HT1080 (cell line): ENCODE results near the gene KIAA1755. TPM values are rescaled to one million over a fixed set of nuclear protein-coding genes. Genes with fewer than 3 reads are reported as not detected.
"Not testable (repeated sequence)": the region's sequence is repeated elsewhere in the genome, so short reads cannot be mapped to it uniquely, and the experiment has no call there.

Experiments used
- DNase-seq: peaks from one replicate; pipeline ENCODE4 v3.0.0-alpha.2; 2015; ENCODE audit warnings: low read depth
- total RNA-seq: library from RNA; depleted of rRNA; stranded (reverse); fragments of >200 nt; shearing (Covaris generic); gene quantifications from 2 replicates; pipeline ENCODE4 v1.2.3, GENCODE V29; 2014

Gene KIAA1755
- total RNA-seq, 1 experiment from 2014 or later: 0.14 TPM

DNA sequence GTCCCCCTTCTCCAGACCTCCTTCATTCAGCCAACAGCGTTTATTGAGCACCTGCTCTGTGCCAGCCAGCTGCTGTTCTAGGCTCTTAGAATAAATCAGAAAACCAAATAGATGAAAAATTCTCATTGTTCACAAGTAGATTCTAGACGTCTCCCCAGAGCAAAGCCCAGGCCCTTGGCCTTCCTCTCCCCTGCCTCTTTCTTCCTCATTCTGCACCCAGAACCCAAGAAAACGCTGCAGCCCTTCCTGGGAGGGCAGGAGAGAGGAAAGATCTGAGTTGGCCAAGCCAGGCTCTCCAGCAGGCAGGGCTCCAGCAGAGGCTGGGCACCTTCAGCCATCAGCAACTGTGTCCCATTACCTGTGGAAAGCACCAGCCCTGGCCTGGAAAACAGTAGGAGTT, 31.4 kb upstream of the KIAA1755 start:
- DNase-seq: no peak

DNA sequence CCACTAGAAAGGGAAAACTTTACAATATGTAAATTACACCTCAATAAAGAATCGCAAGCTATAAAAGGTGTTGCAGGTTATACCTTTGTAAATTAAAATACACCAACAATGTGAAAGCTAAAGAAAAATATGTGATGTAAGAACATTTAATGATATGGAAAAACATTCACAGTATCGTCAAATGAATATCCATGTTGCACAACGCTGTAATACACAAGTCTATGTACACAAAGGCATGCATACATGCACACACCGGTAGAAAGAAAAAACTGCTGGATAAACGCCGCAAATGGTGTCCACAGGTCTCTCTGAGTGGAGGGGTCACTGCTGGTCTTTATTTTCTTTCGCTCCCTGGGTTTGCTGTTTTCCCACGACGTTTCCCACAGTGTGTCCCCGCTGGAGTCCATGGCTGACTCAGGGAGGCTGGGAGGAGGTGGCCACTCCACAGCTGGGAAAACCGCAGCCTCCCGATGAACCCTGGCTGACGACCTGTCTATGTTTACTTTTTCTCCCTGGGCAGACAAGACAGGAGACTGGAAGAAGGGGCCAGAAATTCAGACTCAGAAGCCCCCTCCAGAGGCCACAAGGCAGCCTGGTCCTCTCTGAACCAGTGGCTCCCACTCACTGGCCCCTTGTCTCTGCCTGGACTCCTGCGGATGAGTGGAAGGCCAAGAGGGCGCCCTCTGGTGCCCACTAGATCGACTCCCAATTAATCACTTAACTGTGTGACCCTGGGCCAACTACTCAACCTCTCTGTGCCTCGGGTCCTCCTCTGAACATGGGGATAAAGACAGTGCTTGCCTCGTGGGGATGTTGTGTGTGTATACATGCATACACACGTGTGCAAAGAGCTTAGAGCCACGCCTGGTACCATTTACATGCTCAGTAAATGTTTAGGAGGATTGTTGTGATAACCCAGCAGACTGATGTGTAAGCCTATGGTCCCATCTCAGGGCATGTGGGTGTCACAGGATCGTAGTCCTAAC, 30.6 kb upstream of the KIAA1755 start:
- peak; percentile 85 for DNase-seq

DNA sequence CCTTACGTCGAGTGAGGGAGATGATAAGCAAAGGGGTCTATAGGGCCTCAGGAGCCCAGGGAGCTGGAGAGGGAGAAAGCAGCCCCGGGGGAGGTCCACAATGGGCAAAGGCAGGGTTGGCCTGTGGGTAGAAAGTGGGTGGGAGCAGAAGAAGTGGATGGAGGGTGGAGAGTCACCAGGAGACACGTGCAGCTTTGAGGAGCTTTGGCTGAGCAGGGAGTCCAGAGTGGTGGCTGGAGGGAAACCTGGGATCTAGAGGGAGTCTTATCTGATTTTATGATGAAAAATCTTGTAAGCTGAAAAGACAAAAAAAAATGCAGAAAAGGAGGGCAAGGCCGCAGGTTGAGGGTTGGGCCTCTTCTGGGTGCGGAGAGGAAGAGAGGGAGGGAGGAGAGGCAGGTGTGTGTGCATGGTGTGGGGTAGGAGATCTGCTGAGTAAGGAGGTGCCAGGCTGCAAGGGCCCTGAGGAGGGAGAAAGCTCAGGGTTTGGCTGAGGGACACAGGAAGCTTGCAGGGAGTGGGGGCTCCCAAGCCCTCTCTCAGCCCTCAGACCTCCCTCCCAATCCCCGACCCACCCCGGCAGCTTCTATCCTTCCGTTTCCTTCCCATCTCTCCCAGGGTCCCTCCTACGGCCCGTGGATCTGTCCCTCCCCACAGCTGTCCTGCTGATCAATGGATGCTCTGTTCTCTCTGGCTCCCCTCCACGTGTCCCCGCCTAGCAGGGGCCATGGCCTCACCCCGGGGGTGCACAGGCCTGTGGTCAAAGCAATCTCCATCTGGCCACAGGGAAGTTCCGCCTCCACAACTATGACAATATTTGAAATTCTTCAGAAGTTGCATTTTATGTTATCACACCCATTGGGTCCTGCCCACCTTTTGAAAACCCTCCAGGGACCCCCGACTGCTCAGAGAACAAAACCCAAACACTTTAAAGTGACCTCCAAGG, 26.3 kb upstream of the KIAA1755 start:
- no peak for DNase-seq

DNA sequence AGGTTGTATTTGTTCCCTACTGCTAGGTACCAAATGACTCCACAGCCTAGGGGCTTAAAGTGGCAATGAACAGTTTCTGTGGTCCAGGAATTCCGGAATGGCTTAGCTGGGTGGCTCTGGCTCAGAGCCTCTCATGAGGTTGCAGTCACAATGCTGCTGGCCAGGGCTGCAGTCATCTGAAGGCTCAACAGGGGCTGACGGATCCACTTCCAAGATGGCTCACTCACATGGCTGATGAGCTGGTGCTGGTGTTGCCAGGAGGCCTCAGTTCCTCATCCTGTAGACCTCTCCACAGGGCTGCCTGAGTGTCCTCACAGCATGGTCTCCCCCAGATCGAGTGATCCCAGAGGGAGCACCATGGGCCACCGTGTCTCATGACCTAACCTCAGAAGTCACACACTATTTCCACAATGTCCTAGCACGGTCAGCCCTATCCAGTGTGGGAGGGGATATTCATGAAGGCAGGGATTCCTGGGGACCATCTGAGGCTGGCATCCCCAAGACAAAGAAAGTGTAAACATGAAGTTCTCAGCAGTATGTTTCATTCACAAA, 24.4 kb upstream of the KIAA1755 start:
- DNase-seq: no peak

DNA sequence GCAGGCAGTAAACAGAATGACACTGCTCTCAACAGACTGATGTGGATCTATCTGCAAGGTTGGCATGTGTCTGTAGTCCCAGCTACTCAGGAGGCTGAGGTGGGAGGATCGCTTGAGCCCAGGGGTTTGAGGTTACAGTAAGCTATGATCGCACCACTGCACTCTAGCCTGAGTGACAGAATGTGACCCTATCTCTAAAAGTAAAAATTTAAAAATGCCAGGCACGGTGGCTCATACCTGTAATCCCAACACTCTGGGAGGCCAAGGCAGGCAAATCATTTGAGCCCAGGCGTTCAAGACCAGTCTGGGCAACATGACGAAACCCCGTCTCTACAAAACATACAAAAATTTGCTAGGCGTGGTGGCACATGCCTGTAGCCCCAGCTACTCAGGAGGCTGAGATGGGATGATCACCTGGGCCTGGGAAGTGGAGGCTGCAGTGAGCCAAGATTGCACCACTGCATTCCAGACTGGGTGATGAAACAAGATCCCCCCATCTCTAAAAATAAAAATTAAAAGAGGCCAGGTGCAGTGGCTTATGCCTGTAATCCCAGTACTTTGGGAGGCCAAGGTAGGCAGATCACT, 23.6 kb upstream of the KIAA1755 start:
- DNase-seq: not testable (repeated sequence)

DNA sequence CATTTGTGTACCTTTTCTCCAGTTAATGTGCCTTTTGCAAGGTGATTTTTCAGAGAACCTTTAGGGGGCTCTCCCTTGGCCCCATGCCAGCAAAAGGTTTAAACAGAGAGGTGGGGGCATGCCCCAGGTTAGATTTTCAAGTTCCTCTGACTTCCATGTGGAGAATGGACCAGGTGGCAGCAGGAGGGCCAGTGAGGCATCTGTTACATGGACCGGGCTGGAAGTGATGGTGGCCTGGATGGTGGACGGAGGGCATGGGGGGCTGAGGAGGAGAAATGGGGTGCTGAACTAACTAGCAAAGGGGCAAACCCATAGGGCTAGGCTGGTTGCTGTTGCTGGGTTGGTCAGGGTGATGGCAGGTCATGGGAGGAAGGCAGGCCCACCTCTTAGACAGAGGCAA, 22.7 kb upstream of the KIAA1755 start:
- no peak for DNase-seq

DNA sequence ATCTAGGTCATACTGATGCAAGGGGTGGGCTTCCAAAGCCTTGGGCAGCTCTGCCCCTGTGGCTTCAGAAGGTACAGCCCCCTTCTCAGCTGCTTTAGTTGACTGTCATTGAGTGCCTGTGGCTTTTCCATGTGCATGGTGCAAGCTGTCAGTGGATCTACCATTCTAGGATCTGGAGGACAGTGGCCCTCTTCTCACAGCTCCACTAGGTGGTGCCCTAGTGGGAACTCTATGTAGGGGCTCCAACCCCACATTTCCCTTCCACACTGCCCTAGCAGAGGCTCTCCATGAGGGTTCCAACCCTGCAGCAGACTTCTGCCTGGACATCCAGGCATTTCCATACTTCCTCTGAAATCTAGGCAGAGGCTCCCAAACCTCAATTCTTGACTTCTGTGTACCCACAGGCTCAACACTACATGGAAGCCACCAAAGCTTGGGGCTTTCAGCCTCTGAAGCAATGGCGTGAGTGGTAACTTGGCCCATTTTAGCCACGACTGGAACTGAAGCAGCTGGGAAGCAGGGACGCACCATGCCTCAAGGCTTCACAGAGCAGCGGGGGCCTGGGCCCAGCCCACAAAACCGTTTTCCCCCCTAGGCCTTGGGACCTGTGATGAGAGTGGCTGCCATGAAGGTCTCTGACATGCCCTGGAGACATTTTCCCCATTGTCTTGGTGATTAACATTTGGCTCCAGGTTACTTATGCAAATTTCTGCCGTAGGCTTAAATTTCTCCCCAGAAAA, 20.8 kb upstream of the KIAA1755 start:
- not testable (repeated sequence) for DNase-seq

DNA sequence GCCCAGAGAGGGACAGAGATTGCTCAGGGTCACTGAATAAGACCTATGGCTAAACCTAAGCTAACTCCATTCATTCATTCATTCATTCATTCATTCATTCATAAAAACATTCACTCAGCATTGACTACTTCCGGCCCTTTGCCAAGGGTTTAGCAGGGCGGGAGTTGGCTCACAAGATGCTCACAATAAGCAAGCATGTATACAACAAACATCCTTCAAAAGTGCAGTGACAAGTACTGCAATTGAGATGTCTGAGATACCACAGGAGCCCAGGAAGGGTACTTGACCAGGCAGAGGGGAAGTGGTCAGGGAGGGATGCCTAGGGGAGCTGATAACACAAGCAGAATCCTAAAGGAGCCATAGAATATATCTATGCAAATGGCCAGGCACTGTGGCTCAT, 18.2 kb upstream of the KIAA1755 start:
- no peak for DNase-seq

DNA sequence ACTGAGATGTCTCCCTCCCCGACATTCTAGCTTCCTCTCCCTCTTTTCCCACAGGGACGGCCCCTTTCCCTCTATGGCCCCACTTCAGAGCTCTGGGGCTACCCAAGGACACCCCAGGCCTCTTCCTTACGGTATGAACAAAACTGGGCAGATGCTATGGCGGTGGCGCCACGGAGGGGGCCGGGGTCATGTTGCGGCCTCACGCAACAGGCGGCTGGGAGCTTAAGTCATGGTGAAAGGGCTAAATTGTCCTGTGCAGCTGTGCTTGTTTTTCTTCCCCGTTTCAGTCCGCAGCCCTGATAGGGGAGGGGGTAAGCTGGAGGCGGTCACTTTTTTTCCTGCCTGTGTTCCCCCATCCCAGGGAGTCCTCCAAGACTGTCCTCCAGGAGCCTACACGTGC, 17.6 kb upstream of the KIAA1755 start:
- no peak for DNase-seq

DNA sequence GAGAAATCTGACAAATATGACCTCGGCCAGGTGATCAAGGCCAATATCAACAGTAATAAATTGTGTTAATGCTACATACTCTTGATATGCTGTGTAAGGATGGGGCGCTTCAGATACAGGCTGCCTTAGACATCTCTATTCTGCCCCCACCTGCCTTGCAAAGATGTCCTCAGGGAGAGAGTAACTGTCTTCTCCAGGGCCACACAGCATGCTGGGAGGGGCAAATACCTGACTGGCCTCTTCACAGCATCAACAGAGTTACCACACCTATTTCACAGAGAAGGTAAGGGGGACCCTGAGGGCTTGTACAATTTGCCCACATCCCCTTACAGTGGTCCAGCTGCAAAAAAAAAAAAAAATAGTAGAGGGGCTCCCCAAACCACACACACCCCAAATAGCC, 17.2 kb upstream of the KIAA1755 start:
- no peak for DNase-seq

DNA sequence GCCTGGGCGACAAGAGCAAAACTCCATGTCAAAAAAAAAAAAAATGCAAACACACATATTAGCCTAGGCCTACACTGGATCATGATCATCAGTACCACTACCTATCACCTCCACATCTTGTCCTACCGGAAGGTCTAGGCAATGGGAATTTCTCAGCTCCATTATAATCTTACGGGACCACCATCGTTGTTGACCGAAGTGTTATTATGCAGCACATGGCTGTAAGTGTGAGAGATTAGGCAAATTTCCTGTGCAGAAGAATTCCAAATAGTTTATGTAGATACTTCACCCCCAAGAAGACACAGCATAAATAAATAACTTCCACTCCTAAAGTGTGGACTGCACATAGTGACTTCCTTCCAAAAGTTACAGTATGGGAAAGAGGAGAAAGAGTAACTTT, 16.8 kb upstream of the KIAA1755 start:
- DNase-seq: no peak

DNA sequence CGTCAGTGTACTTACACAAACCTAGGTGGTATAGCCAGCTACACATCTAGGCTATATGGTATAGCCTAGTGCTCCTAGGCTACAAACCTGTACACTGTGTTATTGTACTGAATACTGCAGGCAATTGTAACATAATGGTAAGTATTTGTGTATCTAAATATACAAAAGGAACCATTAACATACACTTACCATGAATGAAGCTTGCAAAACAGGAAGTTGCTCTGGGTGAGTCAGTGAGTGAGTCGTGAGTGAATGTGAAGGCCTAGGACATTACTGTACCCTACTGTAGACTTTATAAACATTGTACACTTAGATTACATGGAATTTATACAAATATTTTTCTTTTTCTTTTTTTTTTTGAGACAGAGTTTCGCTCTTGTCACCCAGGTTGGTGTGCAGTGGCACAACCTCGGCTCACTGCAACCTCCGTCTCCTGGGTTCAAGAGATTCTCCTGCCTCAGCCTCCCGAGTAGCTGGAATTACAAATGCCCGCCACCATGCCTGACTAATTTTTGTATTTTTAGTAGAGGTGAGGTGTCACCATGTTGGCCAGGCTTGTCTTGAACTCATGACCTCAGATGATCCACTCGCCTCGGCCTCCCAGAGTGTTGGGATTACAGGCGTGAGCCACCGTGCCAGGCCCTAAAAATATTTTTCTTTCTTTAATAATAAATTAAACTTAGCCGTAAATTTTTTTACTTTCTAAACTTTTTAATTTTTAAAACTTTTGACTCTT, 15.4 kb upstream of the KIAA1755 start:
- peak; percentile 89 for DNase-seq

DNA sequence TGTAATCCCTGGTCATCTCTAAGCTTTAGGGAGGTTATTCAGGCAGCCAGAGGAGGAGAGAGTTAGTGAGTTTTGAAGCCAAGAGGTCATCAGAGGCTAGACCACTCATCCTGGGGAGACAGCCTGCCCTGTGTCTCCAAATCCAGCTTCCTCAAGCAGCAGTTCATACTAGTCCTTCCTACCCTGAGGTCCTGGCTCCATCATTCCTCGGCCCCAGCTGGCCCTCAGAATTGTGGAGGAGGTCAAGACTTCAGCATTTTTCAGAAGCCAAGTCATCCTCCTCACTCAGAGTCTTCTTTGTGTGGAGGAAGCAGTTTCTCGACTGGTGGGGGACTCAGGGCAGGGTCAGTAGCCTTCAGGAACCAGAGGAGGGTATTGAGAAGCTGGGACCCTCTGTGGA, 12.4 kb upstream of the KIAA1755 start:
- DNase-seq: peak; percentile 43

DNA sequence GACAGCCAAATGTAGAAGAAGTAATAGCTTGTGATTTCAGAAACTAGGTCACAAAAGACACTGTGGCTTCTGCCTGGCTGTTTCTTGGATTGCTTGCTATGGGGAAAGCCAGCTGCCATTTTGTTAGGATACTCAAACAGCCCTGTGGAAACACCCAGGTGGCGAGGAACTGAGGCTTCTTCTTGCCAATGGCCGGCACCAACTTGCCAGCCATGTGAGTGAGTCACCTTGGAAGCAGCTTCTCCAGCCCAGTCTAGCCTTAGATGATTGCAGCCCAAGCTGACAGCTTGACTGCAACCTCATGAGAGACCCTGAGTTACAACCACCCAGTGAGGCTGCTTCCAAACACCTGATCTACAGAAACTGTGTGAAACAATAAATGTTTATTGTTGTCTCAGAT, 11.9 kb upstream of the KIAA1755 start:
- peak; percentile 52 for DNase-seq

DNA sequence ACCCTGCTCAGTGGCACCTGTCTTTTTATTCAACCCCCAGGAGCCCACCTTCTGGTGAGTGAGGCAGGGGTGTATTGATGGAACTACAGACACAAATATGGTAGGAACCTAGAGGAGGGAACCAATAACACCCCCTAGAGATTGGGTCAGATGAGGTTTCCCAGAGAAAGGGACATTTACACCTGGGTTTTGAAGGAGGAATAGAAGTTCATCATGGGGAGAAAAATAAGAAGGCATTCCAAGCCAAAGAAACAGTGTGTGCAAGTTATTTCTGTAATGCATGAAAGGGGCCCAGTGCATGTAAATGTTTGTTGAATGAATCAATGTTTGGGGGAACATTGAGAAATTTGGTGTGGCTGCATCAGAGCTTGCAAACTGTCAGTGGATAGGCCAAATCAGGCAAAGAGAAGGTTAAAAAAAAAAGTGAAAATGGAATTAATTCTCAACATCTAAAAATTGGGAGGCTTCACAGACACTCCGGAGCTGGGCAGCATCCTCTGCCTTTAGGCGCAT, 11.1 kb upstream of the KIAA1755 start:
- DNase-seq: no peak

DNA sequence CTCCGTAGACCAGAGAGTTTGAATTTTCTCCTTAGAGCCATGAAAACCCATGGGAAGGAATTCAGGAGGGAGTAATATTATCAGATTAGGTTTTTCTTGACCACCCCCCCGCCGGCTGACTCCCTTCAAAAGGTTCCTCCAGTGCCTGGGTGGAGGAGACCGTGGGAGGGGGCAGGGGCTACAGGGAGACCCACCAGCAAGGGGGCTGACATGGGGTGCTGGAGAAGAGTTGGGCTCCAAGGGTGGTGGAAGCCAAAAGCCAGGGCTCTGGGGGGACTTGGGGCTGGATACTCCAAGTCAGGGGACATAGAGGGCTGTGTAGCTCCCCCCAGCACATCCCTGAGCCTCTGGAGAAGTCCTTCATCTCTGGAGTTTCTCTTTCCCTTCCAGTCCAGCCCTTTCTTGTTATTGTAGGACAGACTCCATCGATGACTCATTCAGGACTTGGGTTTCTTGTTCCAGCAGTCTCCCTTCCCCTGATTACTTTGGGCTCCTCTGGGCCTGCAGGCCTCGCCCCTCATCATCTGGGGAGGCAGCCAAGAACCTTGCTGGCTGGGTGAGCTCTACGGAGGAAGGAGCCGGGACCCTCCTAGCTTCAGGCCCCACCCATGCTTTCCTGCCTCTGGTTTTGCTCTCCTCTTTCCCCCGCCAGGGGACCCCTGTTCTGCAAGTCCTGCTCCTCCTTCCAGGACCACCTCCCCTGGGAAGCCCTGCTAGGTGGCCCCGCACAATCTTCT, 10.5 kb upstream of the KIAA1755 start:
- peak; percentile 92 for DNase-seq

DNA sequence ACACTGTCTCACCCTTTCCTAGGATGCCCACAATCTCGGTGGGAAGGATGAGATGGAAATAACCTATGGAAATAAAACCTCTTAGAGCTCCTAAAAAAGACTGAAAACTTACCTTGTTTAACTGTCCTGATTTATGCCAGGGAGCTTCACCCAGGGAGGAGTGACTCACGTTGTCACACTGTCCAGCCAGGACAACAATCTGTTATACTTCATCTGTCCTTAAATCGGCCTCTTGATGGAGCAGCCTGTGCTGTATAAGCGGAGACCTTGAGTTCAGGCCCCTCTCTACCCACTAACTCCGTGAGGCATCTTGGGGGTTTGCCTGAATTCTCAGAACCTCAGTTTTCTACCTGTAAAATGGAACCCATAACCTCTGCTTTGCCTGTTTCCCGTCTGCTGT, 9.2 kb upstream of the KIAA1755 start:
- DNase-seq: no peak

DNA sequence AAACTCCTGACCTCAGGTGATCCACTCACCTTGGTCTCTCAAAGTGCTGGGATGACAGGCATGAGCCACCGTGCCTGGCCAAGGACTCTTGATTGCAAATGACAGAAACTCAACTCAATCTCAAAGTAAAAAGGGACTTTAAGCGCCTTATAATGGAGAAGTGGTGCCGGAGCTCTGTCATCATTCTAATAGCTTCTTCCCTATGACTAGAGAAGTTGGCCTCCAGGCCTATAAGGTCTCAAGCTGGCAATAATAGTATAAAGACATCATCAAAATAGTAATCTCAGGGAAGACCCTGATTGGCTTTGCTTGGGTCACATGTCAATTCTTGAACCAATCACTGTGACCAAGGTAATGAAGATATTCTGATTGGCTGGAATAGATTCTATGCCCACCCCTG, 8.5 kb upstream of the KIAA1755 start:
- DNase-seq: no peak

DNA sequence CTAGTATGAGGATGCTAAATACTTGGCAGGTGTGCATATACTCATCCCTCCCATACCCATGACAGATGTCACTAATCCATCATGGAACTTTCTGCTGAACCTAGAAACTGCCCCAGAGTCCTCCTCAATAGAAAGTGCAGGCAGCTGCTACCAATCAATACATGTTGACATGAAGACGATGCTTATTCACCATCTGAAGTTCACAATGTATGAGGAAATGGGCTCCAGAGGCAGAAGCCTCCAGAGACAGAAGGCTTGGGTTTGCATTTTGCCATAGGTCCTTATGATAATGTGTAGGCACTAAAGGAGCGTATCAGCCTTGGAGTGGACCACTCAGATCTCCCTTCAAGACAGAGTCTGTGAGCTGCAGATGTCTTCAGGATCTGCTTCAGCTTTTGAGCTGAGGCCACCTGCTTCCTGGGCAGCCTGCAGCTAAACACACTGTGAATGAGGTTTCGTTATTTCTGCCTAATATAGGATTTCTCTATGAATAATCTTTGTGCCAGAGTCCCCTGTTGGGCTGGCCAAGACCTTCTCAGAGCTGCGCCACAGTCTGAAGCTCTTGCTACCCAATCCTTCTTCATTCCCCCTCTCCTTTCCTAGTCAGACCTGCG, 7.5 kb upstream of the KIAA1755 start:
- DNase-seq: no peak
